T-helper 22 cell (primary cell): ENCODE measurements around the gene LRRTM2.
"Not testable (repeated sequence)": the region's sequence is repeated elsewhere in the genome, so short reads cannot be mapped to it uniquely, and the experiment has no call there.

Experiments
- DNase-seq: peaks from one replicate; pipeline ENCODE4 v3.0.0-alpha.2; 2020; ENCODE audit warnings: low read depth

LRRTM2 gene, protein sequence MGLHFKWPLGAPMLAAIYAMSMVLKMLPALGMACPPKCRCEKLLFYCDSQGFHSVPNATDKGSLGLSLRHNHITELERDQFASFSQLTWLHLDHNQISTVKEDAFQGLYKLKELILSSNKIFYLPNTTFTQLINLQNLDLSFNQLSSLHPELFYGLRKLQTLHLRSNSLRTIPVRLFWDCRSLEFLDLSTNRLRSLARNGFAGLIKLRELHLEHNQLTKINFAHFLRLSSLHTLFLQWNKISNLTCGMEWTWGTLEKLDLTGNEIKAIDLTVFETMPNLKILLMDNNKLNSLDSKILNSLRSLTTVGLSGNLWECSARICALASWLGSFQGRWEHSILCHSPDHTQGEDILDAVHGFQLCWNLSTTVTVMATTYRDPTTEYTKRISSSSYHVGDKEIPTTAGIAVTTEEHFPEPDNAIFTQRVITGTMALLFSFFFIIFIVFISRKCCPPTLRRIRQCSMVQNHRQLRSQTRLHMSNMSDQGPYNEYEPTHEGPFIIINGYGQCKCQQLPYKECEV

GRCh38 chr5:138874771-138875551 is at the start of gene LRRTM2:
Gene LRRTM2, minus strand, starts transcription at chr5:138875335. Its CDS starts 424 bp downstream, at chr5:138874911.
- no peak for DNase-seq

DNA sequence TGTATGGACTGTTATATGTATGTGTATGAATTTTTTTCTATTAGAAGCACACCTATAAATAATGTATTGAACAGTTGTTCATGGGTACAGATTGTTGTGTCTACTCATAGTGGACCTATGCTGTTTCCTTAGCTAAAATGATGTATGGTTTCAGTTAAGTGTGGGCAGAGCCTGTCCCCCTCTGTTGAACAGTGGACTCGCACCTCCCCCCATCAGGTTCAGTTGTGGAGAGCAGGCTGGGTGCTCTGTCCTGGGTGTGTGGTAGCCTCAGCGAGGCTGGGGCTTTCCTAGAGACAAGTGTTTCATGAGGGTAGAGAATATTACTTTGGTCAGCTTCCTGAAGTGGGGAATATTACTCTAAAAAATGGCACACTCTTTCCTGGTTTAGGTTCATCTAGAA is 47.4 kb upstream of the LRRTM2 start:
- DNase-seq = no peak

GRCh38 chr5:138921362-138921761 is 46.2 kb upstream of the LRRTM2 start:
- DNase-seq = not testable (repeated sequence)

- no peak for DNase-seq
These were observed 45.0 kb upstream of the LRRTM2 start for GRCh38 chr5:138920181-138920580.

DNA sequence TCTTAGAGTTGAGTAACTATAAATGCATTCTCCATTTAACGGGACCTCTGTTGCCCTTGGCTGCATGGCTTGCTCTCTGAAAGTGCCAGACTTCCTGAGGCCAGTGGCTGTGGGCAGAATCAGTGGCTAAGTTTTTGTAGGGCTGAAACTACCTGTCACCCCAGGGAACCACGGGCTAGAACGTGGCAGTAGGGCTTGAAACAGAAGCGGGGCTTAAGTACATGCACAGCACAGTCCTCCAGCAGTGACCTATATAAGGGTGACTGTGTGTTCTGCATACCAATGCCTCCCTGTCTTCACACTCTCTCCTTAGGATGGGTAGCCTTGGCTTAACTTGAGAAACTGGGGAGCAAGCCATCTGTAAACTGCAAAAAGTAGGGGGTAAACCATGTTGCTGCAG is 43.6 kb upstream of the LRRTM2 start:
- DNase-seq = no peak

DNA sequence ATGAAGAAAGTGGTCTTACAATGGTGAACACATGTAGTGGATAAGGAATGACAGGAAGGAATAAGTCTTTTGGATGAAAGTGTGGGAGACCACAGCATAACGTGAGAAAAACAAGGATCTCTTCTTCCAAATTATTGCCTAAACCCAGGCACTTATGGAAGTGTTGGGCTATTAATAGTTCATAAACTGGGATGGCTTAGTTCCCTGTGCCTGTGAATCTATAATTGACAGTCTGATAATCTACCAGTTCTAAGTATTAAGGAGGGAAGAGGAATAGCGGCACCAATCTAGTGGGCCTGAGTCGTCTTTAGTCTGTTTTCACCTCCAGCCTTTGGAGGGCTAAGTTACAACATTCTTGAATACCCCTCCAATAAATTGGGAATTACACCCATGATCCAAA is 39.2 kb upstream of the LRRTM2 start:
- no peak for DNase-seq

DNA sequence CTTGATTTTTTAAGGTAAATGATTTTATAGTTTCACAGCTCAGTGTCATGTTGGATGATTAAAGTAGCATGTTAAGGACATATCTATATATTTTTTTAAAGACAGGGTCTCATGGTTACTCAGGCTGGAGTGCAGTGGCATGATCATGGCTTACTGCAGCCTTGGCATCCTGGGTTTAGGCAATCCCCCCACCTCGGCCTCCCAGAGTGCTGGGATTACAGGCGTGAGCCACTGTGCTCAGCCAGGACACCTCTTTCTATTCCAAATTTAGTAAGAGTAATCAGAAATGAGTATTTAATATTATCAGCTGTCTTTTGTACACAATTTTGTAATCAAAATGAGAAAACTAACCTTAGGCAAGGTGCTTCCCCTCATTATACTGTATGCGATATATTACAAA is 38.6 kb upstream of the LRRTM2 start:
- no peak for DNase-seq

- no peak for DNase-seq
These were observed 37.0 kb upstream of the LRRTM2 start for GRCh38 chr5:138912093-138912492.

DNA sequence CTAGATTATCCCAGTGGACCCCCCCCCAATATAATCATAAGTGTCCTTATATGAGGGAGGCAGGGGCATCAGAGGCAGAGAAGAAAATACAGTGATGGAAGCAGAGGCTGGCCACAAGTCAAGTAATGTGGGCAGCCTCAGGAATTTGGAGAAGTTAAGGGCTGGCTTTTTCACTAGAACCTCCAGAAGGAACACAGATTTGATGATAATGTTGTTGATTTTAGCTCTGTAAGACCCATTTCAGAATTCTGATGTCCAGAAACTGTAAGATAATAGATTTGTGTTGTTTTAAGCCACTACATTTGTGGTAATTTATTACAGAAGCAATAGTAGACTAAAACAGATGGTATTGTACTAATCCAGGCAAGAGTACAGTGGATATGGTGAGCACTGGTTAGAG is 36.3 kb upstream of the LRRTM2 start:
- DNase-seq = no peak

DNA sequence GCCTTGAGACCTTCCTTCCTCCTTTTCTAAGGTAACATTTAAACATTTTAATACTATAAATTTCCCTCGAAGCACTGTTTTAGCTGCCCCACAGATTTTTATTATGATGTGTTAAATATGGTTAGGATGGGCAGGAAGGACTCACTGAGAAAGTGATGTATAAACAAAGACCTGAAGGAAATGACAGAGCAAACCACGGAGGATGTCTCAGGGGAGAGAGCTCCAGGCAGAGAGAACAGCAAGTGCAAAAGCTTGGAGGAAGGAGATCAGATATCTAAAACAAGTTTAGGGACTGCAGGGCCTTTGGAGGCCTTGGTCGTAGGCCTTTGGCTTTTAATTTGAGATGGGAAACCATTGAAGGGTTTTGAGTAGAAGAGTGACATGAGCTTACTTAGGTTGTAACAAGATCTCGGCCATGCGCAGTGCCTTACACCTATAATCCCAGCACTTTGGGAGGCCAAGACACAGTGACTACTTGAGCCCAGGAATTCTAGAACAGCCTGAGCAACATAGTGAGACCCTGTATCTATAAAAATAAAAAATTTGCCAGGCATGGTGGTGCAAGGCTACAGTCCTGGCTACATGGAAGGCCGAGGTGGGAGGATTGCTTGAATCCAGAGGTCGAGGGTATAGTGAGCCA is 35.5 kb upstream of the LRRTM2 start:
- DNase-seq = no peak

GRCh38 chr5:138909734-138910133 is 34.6 kb upstream of the LRRTM2 start:
- DNase-seq = no peak

DNA sequence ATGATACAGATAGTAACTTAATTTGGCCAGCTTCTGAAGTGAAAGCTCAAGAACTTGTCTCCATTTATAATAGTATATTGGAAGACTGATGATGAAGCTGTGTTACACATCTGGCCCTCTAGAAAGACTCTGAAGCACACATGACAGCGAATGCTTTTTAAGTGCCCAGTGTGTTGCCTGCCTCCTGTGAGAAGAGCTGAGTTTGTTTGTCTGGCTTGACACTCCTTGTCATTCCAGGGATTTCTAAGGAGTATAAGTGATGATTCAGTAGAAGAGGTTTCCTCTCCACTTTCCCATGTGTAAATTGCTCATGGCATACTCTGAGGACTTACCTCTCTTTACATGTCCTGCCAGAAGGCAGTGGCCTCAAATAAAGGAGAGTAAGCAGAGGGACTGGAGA is 30.4 kb upstream of the LRRTM2 start:
- no peak for DNase-seq

DNA sequence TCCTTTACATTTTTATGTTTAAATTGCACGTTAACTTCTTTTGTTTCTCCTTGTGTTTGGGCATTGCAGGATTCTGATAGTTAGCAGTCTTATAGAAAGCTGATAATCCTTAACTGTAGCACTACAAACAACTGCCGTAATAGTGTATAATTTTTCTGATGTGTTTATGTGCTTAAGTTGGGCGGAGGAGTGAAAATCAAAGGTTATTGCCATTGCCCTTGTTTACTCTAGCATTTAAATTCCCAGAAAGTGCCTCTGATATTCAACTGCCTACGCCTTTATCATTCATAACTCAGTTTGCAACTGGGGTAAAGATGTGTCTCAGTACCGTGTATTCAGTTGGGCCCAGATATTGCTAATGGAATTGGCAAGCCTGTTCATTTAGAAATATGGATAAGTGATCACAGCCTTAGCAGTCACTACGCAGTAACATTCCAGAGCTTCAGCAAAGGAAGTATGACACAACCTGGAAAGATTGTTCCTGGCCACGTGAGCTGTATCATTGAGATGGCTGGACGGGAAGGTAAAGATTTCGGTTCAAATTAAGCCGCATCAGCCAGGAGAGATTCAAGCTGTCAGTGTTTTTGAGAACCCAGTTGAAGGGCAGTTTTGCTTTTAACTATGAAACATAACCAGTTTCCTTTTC is 28.1 kb upstream of the LRRTM2 start:
- no peak for DNase-seq

- DNase-seq = no peak
These were observed 26.6 kb upstream of the LRRTM2 start for GRCh38 chr5:138901716-138902115.

DNA sequence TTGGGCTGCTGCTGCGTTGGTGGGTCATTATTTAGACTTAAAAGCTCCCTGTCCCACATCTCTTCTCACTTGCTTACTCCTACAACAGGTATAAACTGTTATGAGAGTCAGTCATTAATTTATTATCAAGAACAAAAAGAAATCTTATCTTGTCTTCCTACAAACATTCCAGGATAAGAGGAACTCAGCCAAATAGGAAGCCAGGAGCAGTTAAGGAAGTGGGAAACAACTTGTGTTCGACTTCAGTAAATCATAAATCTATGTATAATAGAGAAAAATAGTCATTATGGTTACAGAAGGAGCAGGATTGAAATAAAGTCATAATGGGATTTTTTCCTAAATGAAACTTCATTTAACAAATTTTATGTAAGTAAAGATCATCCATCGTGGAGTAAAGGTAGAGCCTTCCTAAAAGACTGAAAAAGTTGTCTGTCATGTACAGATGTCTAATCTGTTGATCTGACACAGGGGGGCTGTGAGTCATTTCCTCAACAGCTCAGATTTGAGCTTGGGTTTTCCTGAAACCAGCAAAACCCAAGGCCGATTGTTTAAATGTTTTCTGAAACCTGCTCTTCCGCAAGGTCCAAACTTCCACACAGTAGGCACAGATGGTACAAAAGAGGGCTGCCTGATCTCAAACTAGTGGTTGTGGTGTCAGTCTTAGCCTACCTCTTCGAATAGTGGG is 25.3 kb upstream of the LRRTM2 start:
- DNase-seq = no peak

GRCh38 chr5:138898742-138899141 is 23.6 kb upstream of the LRRTM2 start:
- no peak for DNase-seq

GRCh38 chr5:138898299-138898698 is 23.2 kb upstream of the LRRTM2 start:
- DNase-seq = no peak

DNA sequence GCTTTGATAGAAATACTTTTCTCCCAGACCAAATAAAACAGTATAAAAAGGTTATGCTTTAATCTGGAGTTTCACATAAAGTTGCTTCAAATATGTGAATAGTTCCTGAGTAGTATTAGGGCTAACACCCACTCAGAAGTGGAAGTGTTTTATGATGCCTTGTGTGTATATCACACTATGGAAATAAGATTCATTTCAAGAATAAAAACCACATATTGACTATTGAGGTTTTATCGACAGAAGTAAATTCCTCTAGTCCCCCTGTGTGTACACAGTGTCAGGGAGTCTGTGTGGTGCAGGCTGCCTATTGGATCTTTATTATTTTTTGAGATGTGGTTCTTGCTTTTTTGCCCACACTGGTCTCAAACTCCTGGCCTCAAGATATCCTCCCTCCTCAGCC is 20.8 kb upstream of the LRRTM2 start:
- DNase-seq = no peak

- no peak for DNase-seq
These were observed 15.5 kb upstream of the LRRTM2 start for GRCh38 chr5:138890644-138891043.

- DNase-seq = no peak
These were observed 14.9 kb upstream of the LRRTM2 start for GRCh38 chr5:138889994-138890393.

GRCh38 chr5:138884554-138884953 is 9.4 kb upstream of the LRRTM2 start:
- DNase-seq = no peak

DNA sequence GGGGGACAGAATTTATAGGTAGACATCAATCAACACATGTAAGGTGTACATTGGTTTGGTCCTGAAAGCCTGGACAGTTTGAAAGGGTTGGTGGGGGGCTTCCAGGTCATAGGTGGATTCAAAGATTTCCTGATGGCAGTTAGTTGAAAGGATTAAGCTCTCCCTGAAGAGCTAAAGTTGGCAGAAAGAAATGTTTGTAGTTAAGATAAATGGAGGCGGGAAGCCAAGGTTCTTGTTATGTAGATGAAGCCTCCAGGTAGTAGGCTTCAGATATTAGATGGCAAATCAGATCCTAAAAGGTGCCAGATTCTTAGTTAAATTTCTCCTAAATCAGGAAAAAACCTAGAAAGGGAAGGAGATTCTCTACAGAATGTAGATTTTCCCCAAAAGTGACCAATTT is 9.0 kb upstream of the LRRTM2 start:
- DNase-seq = no peak
